SH-SY5Y (cell line): ENCODE data around the gene COL20A1.

Source experiments
- GATA2 ChIP-seq: IDR thresholded peaks from 2 replicates; pipeline ENCODE4 v1.6.1; 2011; ENCODE audit warnings: mild to moderate bottlenecking, low read depth, low read length
- GATA3 ChIP-seq: IDR thresholded peaks from 2 replicates; pipeline ENCODE4 v1.6.1; 2011; ENCODE audit warnings: low read depth, mild to moderate bottlenecking, low read length, moderate library complexity

The COL20A1 gene

GRCh38 chr20:63350597-63351325 is 57.8 kb downstream of the COL20A1 start:
- TF ChIP-seq GATA3, result no peak
- TF ChIP-seq GATA2, result no peak

DNA sequence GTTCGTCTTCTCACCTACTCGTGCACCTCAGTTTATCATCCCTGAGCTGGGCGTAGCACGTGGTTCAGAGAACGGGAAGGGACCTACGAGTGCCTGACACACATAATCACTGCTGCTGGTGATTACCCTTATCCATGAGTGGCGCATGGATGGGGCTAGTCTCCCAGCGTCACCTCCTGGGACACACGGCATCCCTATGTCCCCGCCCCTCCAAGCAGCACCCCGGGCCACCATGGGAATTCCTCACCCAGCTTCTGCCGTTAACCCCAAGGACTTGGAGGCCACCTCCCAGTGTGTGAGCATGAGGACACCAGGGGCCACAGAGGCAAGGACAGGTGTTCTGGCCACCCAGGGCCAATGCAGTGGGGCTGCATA is 58.3 kb downstream of the COL20A1 start:
- TF ChIP-seq GATA2 (no peak), GATA3 (no peak)

GRCh38 chr20:63351811-63352591 is 59.0 kb downstream of the COL20A1 start:
- TF ChIP-seq GATA2, result no peak

DNA sequence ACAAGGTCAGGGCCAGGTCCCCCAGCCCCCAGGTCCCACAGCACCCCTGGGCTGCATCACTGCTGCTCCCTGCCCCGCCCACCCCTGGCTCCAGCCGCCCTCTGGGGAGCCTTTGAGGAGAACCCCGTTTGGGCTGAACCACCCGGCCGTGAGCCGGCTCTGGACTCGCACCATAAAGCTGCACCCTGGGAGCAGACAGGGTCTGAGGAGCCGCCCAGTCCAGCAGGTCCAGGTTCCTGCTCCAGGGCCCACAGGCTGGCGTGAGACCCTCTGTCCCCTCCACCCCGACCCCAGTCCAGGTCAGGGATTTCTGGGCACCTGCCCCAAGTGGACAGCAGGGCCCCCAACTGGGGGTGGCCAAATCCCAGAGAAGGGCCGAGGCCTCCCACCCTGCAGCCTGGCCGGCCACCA is 59.8 kb downstream of the COL20A1 start:
- TF ChIP-seq GATA2, result no peak
- no peak for TF ChIP-seq GATA3

- TF ChIP-seq GATA2 (no peak), GATA3 (no peak)
These were observed 61.8 kb downstream of the COL20A1 start for GRCh38 chr20:63354636-63355350.

GRCh38 chr20:63355781-63356295 is 62.9 kb downstream of the COL20A1 start:
- no peak for TF ChIP-seq GATA2
- TF ChIP-seq GATA3, result no peak

GRCh38 chr20:63356511-63356910 is 63.5 kb downstream of the COL20A1 start:
- TF ChIP-seq GATA3, result no peak
- no peak for TF ChIP-seq GATA2

- no peak for TF ChIP-seq GATA2
- no peak for TF ChIP-seq GATA3
These were observed 64.2 kb downstream of the COL20A1 start for GRCh38 chr20:63356931-63357879.

DNA sequence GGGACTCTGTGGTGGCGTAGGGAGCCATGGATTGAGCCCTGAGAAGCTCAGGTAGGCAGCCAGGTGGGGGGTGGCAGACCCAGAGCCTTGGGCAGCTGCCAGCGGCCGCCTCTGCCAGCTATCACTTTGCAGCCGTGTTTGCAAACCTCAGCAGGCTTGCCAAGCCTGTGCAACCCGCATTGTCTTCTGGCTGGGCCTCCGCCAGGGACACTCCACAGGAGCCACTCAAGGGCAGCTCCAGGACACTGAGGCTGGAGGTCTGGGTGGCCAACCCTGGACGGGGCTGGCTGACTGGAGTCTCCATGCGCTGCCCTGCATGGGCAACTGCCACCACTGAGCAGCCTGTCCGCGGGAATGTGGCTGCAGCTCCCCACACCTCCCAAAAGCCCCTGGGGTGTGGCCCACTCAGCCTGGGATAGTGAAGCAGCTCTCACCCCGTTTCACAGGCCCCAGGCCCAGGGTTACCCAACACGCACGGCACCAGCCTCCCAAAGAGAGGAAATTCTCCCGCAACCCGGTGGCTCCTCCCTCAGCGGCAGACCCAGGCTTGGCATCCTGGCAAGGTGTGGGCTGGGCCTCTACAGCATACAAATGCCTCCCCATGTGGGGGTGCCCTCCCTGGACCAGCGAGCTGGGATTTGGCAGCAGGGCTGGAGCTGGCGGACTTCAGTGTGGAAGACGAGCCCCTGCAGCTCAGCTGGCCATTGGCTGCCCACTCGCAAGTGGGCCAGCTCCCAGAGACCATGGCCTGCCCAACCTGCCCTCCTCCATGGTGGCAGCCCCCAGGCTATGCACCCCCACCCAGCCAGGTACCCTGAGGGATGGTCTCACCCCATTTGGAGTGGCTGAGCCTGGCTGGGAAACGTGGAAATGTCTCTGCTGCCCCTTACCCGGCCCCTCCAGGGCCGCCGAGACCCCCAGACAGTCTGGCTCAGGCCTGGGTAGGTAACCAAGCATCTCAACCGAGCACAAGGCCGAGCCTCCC is 65.2 kb downstream of the COL20A1 start:
- TF ChIP-seq GATA2, result no peak
- no peak for TF ChIP-seq GATA3

GRCh38 chr20:63359164-63359934 is 66.4 kb downstream of the COL20A1 start:
- TF ChIP-seq GATA2, result no peak
- TF ChIP-seq GATA3, result no peak

DNA sequence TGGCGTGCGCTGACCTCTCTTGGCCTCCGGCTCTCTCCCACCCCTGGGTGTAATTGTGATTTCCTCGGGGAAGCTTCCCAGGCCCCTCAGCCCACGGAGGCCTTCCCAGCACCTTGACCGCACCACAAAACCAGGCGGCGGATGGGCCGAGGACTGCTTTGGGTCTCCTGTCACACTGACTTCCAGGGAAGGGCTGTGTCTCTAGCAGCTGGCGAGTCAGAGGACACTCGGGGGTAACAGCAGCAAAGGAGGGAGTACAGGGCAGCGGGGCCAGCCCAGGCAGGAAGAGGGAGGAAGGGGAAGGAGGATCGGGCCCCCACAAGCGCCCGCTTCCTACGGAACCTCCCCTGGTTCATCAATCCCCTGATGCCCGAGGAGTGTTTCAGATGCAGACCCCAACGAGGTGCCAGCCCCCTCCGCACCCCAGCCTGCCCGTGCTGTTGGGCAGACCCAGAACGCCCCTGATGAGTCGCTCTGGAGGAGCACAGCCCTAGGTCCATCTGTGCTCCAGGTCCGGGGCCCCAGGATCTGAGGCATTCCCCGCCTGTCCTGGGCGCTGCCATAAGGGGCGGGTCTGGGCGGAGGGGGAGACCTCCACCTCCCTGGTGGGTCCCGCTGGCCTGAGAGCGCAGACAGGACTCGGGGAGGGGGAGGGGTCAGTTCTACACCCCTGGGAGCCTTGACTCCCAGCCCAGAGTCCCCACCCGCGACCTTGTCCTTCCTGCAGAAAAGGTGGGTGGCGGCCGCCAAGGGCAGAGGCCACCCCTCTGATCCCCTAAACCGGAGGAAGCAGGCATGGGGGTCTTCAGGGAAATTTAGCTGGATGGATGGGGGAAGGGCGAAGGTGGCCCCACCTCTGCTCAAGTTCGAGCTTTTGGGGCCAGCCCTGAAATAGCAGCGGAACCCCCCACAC is 67.2 kb downstream of the COL20A1 start:
- TF ChIP-seq GATA2, result no peak
